Aorta (tissue), 5 donors: ENCODE results near the gene NR3C2. TPM values are rescaled to one million over a fixed set of nuclear protein-coding genes. Genes with fewer than 3 reads are reported as not detected.

Experiments used
- ATAC-seq: fragments of 200-7000 bp; cut with Tn5 transposase; one replicate; pipeline ENCODE4 v1.9.1; 2022; ENCODE audit warnings: moderate library complexity; ENCODE audit not compliant: low FRiP score
- DNase-seq, 2 donors: peaks; one replicate each; pipeline ENCODE4 v3.0.0-alpha.2; 2020
- H3K27ac ChIP-seq, 2 donors: one replicate each; pipeline ENCODE4 v1.5.1; 2013; ENCODE audit warnings: low read length in 2 of 2, mild to moderate bottlenecking in 2 of 2, moderate library complexity in 2 of 2, control low read depth in 1 of 2, inconsistent platforms in 1 of 2, low read depth in 1 of 2
- H3K27me3 ChIP-seq, 2 donors: one replicate each; pipeline ENCODE4 v1.6.1; 2013; ENCODE audit warnings: control low read depth in 1 of 2, low read length in 1 of 2, mild to moderate bottlenecking in 1 of 2, moderate library complexity in 1 of 2; ENCODE audit not compliant: insufficient read depth in 2 of 2, control insufficient read depth in 1 of 2
- H3K36me3 ChIP-seq, 2 donors: one replicate each; pipeline ENCODE4 v1.6.1; 2013; ENCODE audit warnings: control low read depth in 1 of 2, low read length in 1 of 2, mild to moderate bottlenecking in 1 of 2; ENCODE audit not compliant: insufficient read depth in 2 of 2, control insufficient read depth in 1 of 2
- H3K4me1 ChIP-seq, 2 donors: one replicate each; pipeline ENCODE4 v1.6.1; 2013; ENCODE audit warnings: low read length in 2 of 2, control low read depth in 1 of 2, mild to moderate bottlenecking in 1 of 2, moderate library complexity in 1 of 2; ENCODE audit not compliant: insufficient read depth in 2 of 2, control insufficient read depth in 1 of 2
- H3K4me3 ChIP-seq, 2 donors: one replicate each; pipeline ENCODE4 v1.5.1; 2013; ENCODE audit warnings: low read length in 2 of 2, control low read depth in 1 of 2, mild to moderate bottlenecking in 1 of 2
- H3K9me3 ChIP-seq: one replicate; pipeline ENCODE4 v1.6.1; 2013; ENCODE audit warnings: mild to moderate bottlenecking, low read length; ENCODE audit not compliant: control insufficient read depth
- WGBS, 2 donors: extraction: QIAGEN DNeasy Blood & Tissue Kit; methylation state at CpG; one replicate each; pipeline ENCODE4 v1.1.7; 2013; 5-methylcytosine and 5-hydroxymethylcytosine counted together
- intact Hi-C, 2 donors: fragments of 100-400 bp; cut with DNase I; formaldehyde crosslinking; loops; one replicate each; pipeline versions ENCODE4 v1.14.2 to v1.15.0; 2022
- polyA plus RNA-seq, 2 donors: library from polyadenylated mRNA; stranded (reverse); fragments of 200-250 nt; gene quantifications; one replicate each; pipeline ENCODE4 v1.2.3, GENCODE V29; 2013
- total RNA-seq, 2 donors: library from RNA; stranded (reverse); fragmentation: NEBNext Ultra II Directional; extraction: Animal tissue kit (Norgen Biotek cat#: 25700); gene quantifications; one replicate each; pipeline ENCODE4 v1.2.1, GENCODE V29; 2021
- donor health status: healthy with polysubstance abuse.
- donor health status: Bipolar disorder and iron deficiency.
- donor health status: DM: no; HTN: no; CAD: no.
- donor health status: DM: no; HTN: no; CAD: no.
- donor health status: DM: yes; HTN: yes; CAD: no.

The NR3C2 gene
- total and polyA plus RNA-seq, 4 donors, result 3.4 to 22.9 (median 6.9) TPM

DNA sequence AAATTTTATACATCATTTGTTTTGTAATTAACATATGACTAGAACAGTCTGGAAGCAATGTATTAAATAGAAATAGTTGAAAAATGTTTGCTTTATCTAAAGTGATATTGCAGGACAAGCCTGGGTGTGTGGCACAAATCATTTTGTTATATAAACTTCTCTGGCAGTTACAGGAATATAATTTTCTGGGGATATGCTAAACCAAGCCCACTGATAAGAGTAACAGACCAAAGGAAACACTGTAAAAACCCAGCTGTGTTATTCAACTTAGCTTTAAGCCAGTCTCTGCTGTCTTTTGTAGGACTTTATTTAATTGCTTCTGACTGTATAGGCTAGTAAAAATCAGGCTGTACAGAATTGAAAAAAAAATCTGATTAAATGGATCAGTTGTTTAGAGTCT lies 156.2 kb downstream of the NR3C2 start:
- intact Hi-C loops, result no loop called here
- Histone ChIP-seq H3K9me3 (no peaks in the 10 kb centered on the region), H3K36me3 (no peaks in the 10 kb centered on the region), H3K27ac (no peak overlapping the region), H3K4me3 (no peak overlapping the region), H3K4me1 (peaks cover 0 to 2% of the 10 kb centered on the region in 2 donors), H3K27me3 (no peaks in the 10 kb centered on the region)
- no peak for ATAC-seq
- DNase-seq, result no peak

DNA sequence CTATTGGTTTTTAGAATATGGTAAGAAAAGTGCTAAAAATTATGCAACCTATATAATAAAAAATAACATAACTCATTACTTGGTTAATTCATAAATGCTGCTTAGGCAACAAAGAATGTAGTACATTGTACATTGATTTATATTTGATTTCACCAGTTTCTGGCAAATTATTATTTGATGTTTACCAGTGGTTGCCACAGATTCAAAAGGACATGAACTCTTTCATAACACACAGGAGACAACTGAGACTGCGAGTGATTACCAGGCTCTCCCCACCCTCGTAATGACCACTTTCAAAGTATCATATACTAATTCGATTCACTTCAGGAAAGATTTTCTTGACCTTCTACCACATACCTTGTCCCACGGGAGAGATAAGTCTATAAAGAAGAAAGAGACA lies 158.5 kb downstream of the NR3C2 start:
- no peaks in the 10 kb centered on the region for H3K27me3 ChIP-seq
- H3K27ac ChIP-seq, result no peak overlapping the region
- no peaks in the 10 kb centered on the region for H3K9me3 ChIP-seq
- no peak overlapping the region for H3K4me3 ChIP-seq
- intact Hi-C loops, result no loop called here
- DNase-seq, result no peak
- H3K36me3 ChIP-seq, result no peaks in the 10 kb centered on the region
- ATAC-seq, result peak; percentile 39
- WGBS, 2 donors, result 80 to 82% methylated on average over 4 of the region's 4 CpGs
- H3K4me1 ChIP-seq, result peaks cover 0 to 2% of the 10 kb centered on the region in 2 donors

GRCh38 chr4:148278310-148278709 lies 163.9 kb downstream of the NR3C2 start:
- Histone ChIP-seq H3K9me3 (no peaks in the 10 kb centered on the region), H3K4me1 (no peaks in the 10 kb centered on the region), H3K4me3 (no peak overlapping the region), H3K27me3 (no peaks in the 10 kb centered on the region), H3K27ac (no peak overlapping the region), H3K36me3 (no peaks in the 10 kb centered on the region)
- ATAC-seq (no peak), DNase-seq (no peak)
- 93 to 97% methylated on average over 9 of the region's 9 CpGs for WGBS, 2 donors
- intact Hi-C loops, result no loop called here

DNA sequence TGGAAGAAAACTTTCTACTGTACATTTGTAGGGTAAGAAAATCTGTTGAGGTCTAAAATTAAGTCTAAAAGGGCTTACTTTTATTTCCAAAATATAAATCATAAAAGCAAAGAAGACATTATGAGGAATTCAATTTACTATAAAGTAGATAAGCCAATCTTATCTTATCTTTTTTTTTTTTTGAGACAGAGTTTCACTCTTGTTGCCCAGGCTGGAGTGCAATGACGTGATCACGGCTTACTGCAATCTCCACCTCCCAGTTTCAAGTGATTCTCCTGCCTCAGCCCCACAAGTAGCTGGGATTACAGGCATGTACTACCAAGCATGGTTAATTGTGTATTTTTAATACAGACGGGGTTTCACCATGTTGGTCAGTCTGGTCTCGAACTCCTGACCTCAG lies 166.9 kb downstream of the NR3C2 start:
- Histone ChIP-seq H3K4me3 (no peak overlapping the region), H3K27ac (no peak overlapping the region), H3K27me3 (no peaks in the 10 kb centered on the region), H3K9me3 (no peaks in the 10 kb centered on the region), H3K4me1 (no peaks in the 10 kb centered on the region), H3K36me3 (no peaks in the 10 kb centered on the region)
- 77 to 82% methylated on average over 4 of the region's 4 CpGs for WGBS, 2 donors
- ATAC-seq (no peak), DNase-seq (no peak)
- intact Hi-C loops, result no loop called here

GRCh38 chr4:148273501-148273986 lies 168.7 kb downstream of the NR3C2 start:
- no peaks in the 10 kb centered on the region for H3K27me3 ChIP-seq
- no peak overlapping the region for H3K4me3 ChIP-seq
- DNase-seq, result no peak
- no peak for ATAC-seq
- intact Hi-C loops, result no loop called here
- no peaks in the 10 kb centered on the region for H3K9me3 ChIP-seq
- H3K4me1 ChIP-seq, result no peaks in the 10 kb centered on the region
- WGBS, 2 donors, result 27 to 38% methylated on average over 3 of the region's 3 CpGs
- H3K27ac ChIP-seq, result no peak overlapping the region
- no peaks in the 10 kb centered on the region for H3K36me3 ChIP-seq

- Histone ChIP-seq H3K27me3 (no peaks in the 10 kb centered on the region), H3K9me3 (no peaks in the 10 kb centered on the region), H3K27ac (no peak overlapping the region), H3K4me3 (no peak overlapping the region), H3K36me3 (no peaks in the 10 kb centered on the region), H3K4me1 (no peaks in the 10 kb centered on the region)
- DNase-seq (no peak), ATAC-seq (no peak)
- intact Hi-C loops, result no loop called here
- WGBS, 2 donors, result 68 to 77% methylated on average over 3 of the region's 3 CpGs
Observed at GRCh38 chr4:148271166-148271565, 171.0 kb downstream of the NR3C2 start.

DNA sequence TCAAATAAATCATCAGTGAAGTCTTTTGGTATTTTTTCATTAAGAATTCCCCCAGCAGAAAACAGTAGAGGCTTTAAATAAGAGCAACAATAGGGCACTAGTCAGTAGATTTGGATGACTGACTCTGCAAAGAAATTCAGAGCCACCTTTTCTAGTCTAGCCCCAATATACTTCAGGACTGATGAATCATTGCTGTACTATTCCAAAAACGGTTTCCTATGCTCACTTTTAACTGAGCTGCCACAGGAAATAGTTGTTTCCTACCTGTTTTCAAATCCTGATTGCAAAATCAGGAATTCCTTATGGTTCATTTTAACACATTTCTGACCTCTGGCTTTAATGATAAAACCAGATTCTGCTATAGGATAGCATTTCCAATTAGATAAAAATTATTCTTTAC lies 171.6 kb downstream of the NR3C2 start:
- DNase-seq, result no peak
- WGBS, 2 donors, result 8 to 12% methylated on average over 1 of the region's 1 CpG
- ATAC-seq, result no peak
- no peaks in the 10 kb centered on the region for H3K4me1 ChIP-seq
- intact Hi-C loops, result no loop called here
- no peaks in the 10 kb centered on the region for H3K9me3 ChIP-seq
- no peak overlapping the region for H3K27ac ChIP-seq
- H3K27me3 ChIP-seq, result no peaks in the 10 kb centered on the region
- H3K36me3 ChIP-seq, result no peaks in the 10 kb centered on the region
- H3K4me3 ChIP-seq, result no peak overlapping the region

- Histone ChIP-seq H3K36me3 (no peaks in the 10 kb centered on the region), H3K9me3 (no peaks in the 10 kb centered on the region), H3K4me1 (no peaks in the 10 kb centered on the region), H3K4me3 (no peak overlapping the region), H3K27ac (no peak overlapping the region), H3K27me3 (no peaks in the 10 kb centered on the region)
- WGBS, 2 donors, result 92 to 93% methylated on average over 3 of the region's 3 CpGs
- no peak for DNase-seq
- intact Hi-C loops, result no loop called here
- no peak for ATAC-seq
Observed at GRCh38 chr4:148268835-148269234, 173.4 kb downstream of the NR3C2 start.

GRCh38 chr4:148266921-148267320 lies 175.3 kb downstream of the NR3C2 start:
- Histone ChIP-seq H3K27ac (no peak overlapping the region), H3K4me1 (no peaks in the 10 kb centered on the region), H3K27me3 (no peaks in the 10 kb centered on the region), H3K4me3 (no peak overlapping the region), H3K9me3 (no peaks in the 10 kb centered on the region), H3K36me3 (no peaks in the 10 kb centered on the region)
- 60 to 64% methylated on average over 2 of the region's 2 CpGs for WGBS, 2 donors
- no peak for DNase-seq
- ATAC-seq, result no peak
- intact Hi-C loops, result no loop called here
